ENCODE measurements around the gene TRIM42. TPM values are rescaled to one million over a fixed set of nuclear protein-coding genes. Genes with fewer than 3 reads are reported as not detected.

TRIM42 gene
- total RNA-seq (not detected), polyA plus RNA-seq (not detected), total RNA-seq (0 reads per million in 6 experiments)

GRCh38 chr3:140677764-140678163 is at the start of gene TRIM42:
Gene TRIM42 (plus strand): TSS chr3:140678064. CDS start chr3:140678230, 166 bp downstream.
- H3K27me3 Mint-ChIP-seq, result peaks cover 0 to 7% (median 0%) of the 10 kb centered on the region in 5 donors
- no peaks in the 10 kb centered on the region for H3K36me3 Mint-ChIP-seq
- H3K4me3 Mint-ChIP-seq, result no peak within 1 kb of the TSS
- H3K9me3 Mint-ChIP-seq, result peaks cover 0 to 7% (median 4%) of the 10 kb centered on the region in 9 donors
- DNase-seq (no peak), ATAC-seq (no peak)
- POLR2A ChIA-PET, result no interaction called here
- no peaks in the 10 kb centered on the region for H3K4me1 Mint-ChIP-seq
- no peak within 1 kb of the TSS for H3K27ac Mint-ChIP-seq

GRCh38 chr3:140628606-140629005 is 49.3 kb upstream of the TRIM42 start:
- Mint-ChIP-seq H3K4me1 (no peaks in the 10 kb centered on the region), H3K9me3 (peaks cover 0 to under 1% (median 0%) of the 10 kb centered on the region in 9 donors), H3K27ac (no peak overlapping the region), H3K4me3 (no peak overlapping the region), H3K36me3 (no peaks in the 10 kb centered on the region), H3K27me3 (peaks cover 0 to 2% (median 0%) of the 10 kb centered on the region in 5 donors)
- POLR2A ChIA-PET, result no interaction called here
- ATAC-seq (no peak), DNase-seq (no peak)

- no peak for ATAC-seq
- no peaks in the 10 kb centered on the region for H3K36me3 Mint-ChIP-seq
- H3K27me3 Mint-ChIP-seq, result peaks cover 0 to 2% (median 0%) of the 10 kb centered on the region in 5 donors
- DNase-seq, result no peak
- no peaks in the 10 kb centered on the region for H3K4me1 Mint-ChIP-seq
- no peaks in the 10 kb centered on the region for H3K9me3 Mint-ChIP-seq
- POLR2A ChIA-PET, result no interaction called here
- no peak overlapping the region for H3K4me3 Mint-ChIP-seq
- H3K27ac Mint-ChIP-seq, result no peak overlapping the region
Measured at GRCh38 chr3:140629357-140630137, 48.3 kb upstream of the TRIM42 start.

GRCh38 chr3:140630366-140630765 is 47.5 kb upstream of the TRIM42 start:
- H3K9me3 Mint-ChIP-seq, result no peaks in the 10 kb centered on the region
- H3K36me3 Mint-ChIP-seq, result no peaks in the 10 kb centered on the region
- H3K27ac Mint-ChIP-seq, result no peak overlapping the region
- no peaks in the 10 kb centered on the region for H3K4me1 Mint-ChIP-seq
- DNase-seq (no peak), ATAC-seq (no peak)
- H3K27me3 Mint-ChIP-seq, result peaks cover 0 to 2% (median 0%) of the 10 kb centered on the region in 5 donors
- H3K4me3 Mint-ChIP-seq, result no peak overlapping the region
- POLR2A ChIA-PET, result no interaction called here

GRCh38 chr3:140630866-140631265 is 47.0 kb upstream of the TRIM42 start:
- no peak for ATAC-seq
- no peak for DNase-seq
- no peaks in the 10 kb centered on the region for H3K36me3 Mint-ChIP-seq
- peaks cover 0 to 2% (median 0%) of the 10 kb centered on the region in 5 donors for H3K27me3 Mint-ChIP-seq
- POLR2A ChIA-PET, result no interaction called here
- H3K4me3 Mint-ChIP-seq, result no peak overlapping the region
- H3K9me3 Mint-ChIP-seq, result no peaks in the 10 kb centered on the region
- H3K27ac Mint-ChIP-seq, result no peak overlapping the region
- no peaks in the 10 kb centered on the region for H3K4me1 Mint-ChIP-seq

GRCh38 chr3:140635276-140635675 is 42.6 kb upstream of the TRIM42 start:
- ATAC-seq, result no peak
- Mint-ChIP-seq H3K27me3 (peaks cover 0 to 4% (median 0%) of the 10 kb centered on the region in 5 donors), H3K27ac (no peak overlapping the region), H3K36me3 (no peaks in the 10 kb centered on the region), H3K9me3 (peaks cover 0 to 2% (median 0%) of the 10 kb centered on the region in 9 donors), H3K4me1 (no peaks in the 10 kb centered on the region), H3K4me3 (no peak overlapping the region)
- POLR2A ChIA-PET, result no interaction called here
- no peak for DNase-seq

- no peak overlapping the region for H3K4me3 Mint-ChIP-seq
- H3K27me3 Mint-ChIP-seq, result peaks cover 0 to 4% (median 0%) of the 10 kb centered on the region in 5 donors
- no peak overlapping the region for H3K27ac Mint-ChIP-seq
- no peaks in the 10 kb centered on the region for H3K36me3 Mint-ChIP-seq
- ATAC-seq (no peak), DNase-seq (no peak)
- POLR2A ChIA-PET, result no interaction called here
- H3K9me3 Mint-ChIP-seq, result peaks cover 0 to 4% (median 0%) of the 10 kb centered on the region in 9 donors
- no peaks in the 10 kb centered on the region for H3K4me1 Mint-ChIP-seq
Measured at GRCh38 chr3:140636406-140637138, 41.3 kb upstream of the TRIM42 start.

- Mint-ChIP-seq H3K4me1 (no peaks in the 10 kb centered on the region), H3K36me3 (peaks cover 0 to 3% (median 0%) of the 10 kb centered on the region in 3 donors), H3K27ac (no peak overlapping the region), H3K27me3 (peaks cover 6 to 30% (median 27%) of the 10 kb centered on the region in 5 donors), H3K4me3 (no peak overlapping the region), H3K9me3 (peaks cover 0 to 14% (median 0%) of the 10 kb centered on the region in 9 donors)
- POLR2A ChIA-PET, result no interaction called here
- DNase-seq (no peak), ATAC-seq (no peak)
Measured at GRCh38 chr3:140651287-140651686, 26.6 kb upstream of the TRIM42 start.

- Mint-ChIP-seq H3K27ac (no peak overlapping the region), H3K4me1 (no peaks in the 10 kb centered on the region), H3K9me3 (peaks cover 0 to 25% (median 11%) of the 10 kb centered on the region in 9 donors), H3K27me3 (peaks cover 9 to 39% (median 23%) of the 10 kb centered on the region in 5 donors), H3K4me3 (no peak overlapping the region), H3K36me3 (peaks cover 0 to 8% (median 0%) of the 10 kb centered on the region in 3 donors)
- POLR2A ChIA-PET, result no interaction called here
- DNase-seq (no peak), ATAC-seq (no peak)
Measured at GRCh38 chr3:140655678-140656077, 22.2 kb upstream of the TRIM42 start.

- Mint-ChIP-seq H3K4me3 (no peak overlapping the region), H3K9me3 (peaks cover 0 to 47% (median 24%) of the 10 kb centered on the region in 9 donors), H3K36me3 (peaks cover 0 to 16% (median 0%) of the 10 kb centered on the region in 3 donors), H3K4me1 (no peaks in the 10 kb centered on the region), H3K27me3 (peaks cover 0 to 11% (median 2%) of the 10 kb centered on the region in 5 donors), H3K27ac (peak overlapping the region in 1 of 10 donors; percentile 40)
- POLR2A ChIA-PET, result no interaction called here
- DNase-seq, result no peak
- no peak for ATAC-seq
Measured at GRCh38 chr3:140664111-140664510, 13.8 kb upstream of the TRIM42 start.

- peaks cover 0 to 7% (median 0%) of the 10 kb centered on the region in 5 donors for H3K27me3 Mint-ChIP-seq
- H3K27ac Mint-ChIP-seq, result no peak overlapping the region
- no peak for DNase-seq
- POLR2A ChIA-PET, result no interaction called here
- peaks cover 0 to 1% (median 0%) of the 10 kb centered on the region in 9 donors for H3K9me3 Mint-ChIP-seq
- no peak overlapping the region for H3K4me3 Mint-ChIP-seq
- no peak for ATAC-seq
- no peaks in the 10 kb centered on the region for H3K36me3 Mint-ChIP-seq
- H3K4me1 Mint-ChIP-seq, result no peaks in the 10 kb centered on the region
Measured at GRCh38 chr3:140682586-140682985, 4.7 kb downstream of the TRIM42 start.

- ATAC-seq, result no peak
- no peak overlapping the region for H3K4me3 Mint-ChIP-seq
- peaks cover 0 to 5% (median 0%) of the 10 kb centered on the region in 5 donors for H3K27me3 Mint-ChIP-seq
- H3K9me3 Mint-ChIP-seq, result peaks cover 0 to 1% (median 0%) of the 10 kb centered on the region in 9 donors
- H3K27ac Mint-ChIP-seq, result no peak overlapping the region
- POLR2A ChIA-PET, result no interaction called here
- no peaks in the 10 kb centered on the region for H3K4me1 Mint-ChIP-seq
- DNase-seq, result no peak
- no peaks in the 10 kb centered on the region for H3K36me3 Mint-ChIP-seq
Measured at GRCh38 chr3:140686128-140686527, 8.3 kb downstream of the TRIM42 start.

GRCh38 chr3:140686948-140687347 is 9.1 kb downstream of the TRIM42 start:
- H3K36me3 Mint-ChIP-seq, result no peaks in the 10 kb centered on the region
- no peak overlapping the region for H3K27ac Mint-ChIP-seq
- H3K9me3 Mint-ChIP-seq, result peaks cover 0 to 1% (median 0%) of the 10 kb centered on the region in 9 donors
- no peak overlapping the region for H3K4me3 Mint-ChIP-seq
- POLR2A ChIA-PET, result no interaction called here
- H3K4me1 Mint-ChIP-seq, result no peaks in the 10 kb centered on the region
- DNase-seq (no peak), ATAC-seq (no peak)
- H3K27me3 Mint-ChIP-seq, result peaks cover 0 to 7% (median 0%) of the 10 kb centered on the region in 5 donors
